NCI-H2227 (cell line): Measurements from ENCODE around the gene POU2F1.
"Not testable (repeated sequence)": the region's sequence is repeated elsewhere in the genome, so short reads cannot be mapped to it uniquely, and the experiment has no call there.

Experiments used
- DNase-seq: peaks from one replicate; lab custom pipeline; 2025; ENCODE audit not compliant: unreplicated experiment; lab: John Stamatoyannopoulos, UW

Gene POU2F1

GRCh38 chr1:167230437-167230836 lies 9.8 kb downstream of the POU2F1 start:
- no peak for DNase-seq

- no peak for DNase-seq
Observed at GRCh38 chr1:167231873-167232450, 11.3 kb downstream of the POU2F1 start.

GRCh38 chr1:167232801-167233200 lies 12.1 kb downstream of the POU2F1 start:
- DNase-seq, result no peak

GRCh38 chr1:167233373-167233772 lies 12.7 kb downstream of the POU2F1 start:
- DNase-seq, result no peak

GRCh38 chr1:167237000-167237399 lies 16.3 kb downstream of the POU2F1 start:
- DNase-seq, result no peak

GRCh38 chr1:167238713-167239112 lies 18.0 kb downstream of the POU2F1 start:
- no peak for DNase-seq

GRCh38 chr1:167239257-167239656 lies 18.6 kb downstream of the POU2F1 start:
- DNase-seq, result no peak

GRCh38 chr1:167244244-167244643 lies 23.6 kb downstream of the POU2F1 start:
- no peak for DNase-seq

- DNase-seq, result not testable (repeated sequence)
Observed at GRCh38 chr1:167245168-167245567, 24.5 kb downstream of the POU2F1 start.

GRCh38 chr1:167246971-167247370 lies 26.3 kb downstream of the POU2F1 start:
- DNase-seq, result no peak

GRCh38 chr1:167247754-167248153 lies 27.1 kb downstream of the POU2F1 start:
- no peak for DNase-seq

GRCh38 chr1:167248707-167249642 lies 28.3 kb downstream of the POU2F1 start:
- DNase-seq, result no peak

- no peak for DNase-seq
Observed at GRCh38 chr1:167249702-167250101, 29.0 kb downstream of the POU2F1 start.

- DNase-seq, result no peak
Observed at GRCh38 chr1:167250482-167250881, 29.8 kb downstream of the POU2F1 start.

- DNase-seq, result no peak
Observed at GRCh38 chr1:167251472-167251871, 30.8 kb downstream of the POU2F1 start.

GRCh38 chr1:167252986-167253385 lies 32.3 kb downstream of the POU2F1 start:
- no peak for DNase-seq

- no peak for DNase-seq
Observed at GRCh38 chr1:167258858-167259257, 38.2 kb downstream of the POU2F1 start.

GRCh38 chr1:167262836-167263235 lies 42.1 kb downstream of the POU2F1 start:
- DNase-seq, result no peak

GRCh38 chr1:167263344-167263743 lies 42.7 kb downstream of the POU2F1 start:
- no peak for DNase-seq

GRCh38 chr1:167263819-167264464 lies 43.3 kb downstream of the POU2F1 start:
- no peak for DNase-seq

- DNase-seq, result no peak
Observed at GRCh38 chr1:167266965-167267364, 46.3 kb downstream of the POU2F1 start.

GRCh38 chr1:167268347-167268787 lies 47.7 kb downstream of the POU2F1 start:
- DNase-seq, result no peak
